Measurements from ENCODE around the gene PPARA. TPM values are rescaled to one million over a fixed set of nuclear protein-coding genes. Genes with fewer than 3 reads are reported as not detected.

Gene PPARA
- polyA plus RNA-seq, 1 donor from 2014 or later, result 7.1 TPM

GRCh38 chr22:46109474-46110003 lies 40.8 kb upstream of the PPARA start:
- Mint-ChIP-seq H3K27ac (no peak overlapping the region), H3K9me3 (no peaks in the 10 kb centered on the region), H3K36me3 (no peaks in the 10 kb centered on the region), H3K4me1 (peaks cover 0 to 1% (median 0%) of the 10 kb centered on the region in 3 donors), H3K4me3 (no peak overlapping the region), H3K27me3 (no peaks in the 10 kb centered on the region)

GRCh38 chr22:46110215-46110614 lies 40.1 kb upstream of the PPARA start:
- Mint-ChIP-seq H3K27me3 (no peaks in the 10 kb centered on the region), H3K9me3 (no peaks in the 10 kb centered on the region), H3K4me1 (peaks cover 0 to 1% (median 0%) of the 10 kb centered on the region in 3 donors), H3K36me3 (no peaks in the 10 kb centered on the region), H3K27ac (no peak overlapping the region), H3K4me3 (no peak overlapping the region)

- no peak overlapping the region for H3K27ac Mint-ChIP-seq
- H3K4me1 Mint-ChIP-seq, result peaks cover 0 to 1% (median 0%) of the 10 kb centered on the region in 3 donors
- H3K27me3 Mint-ChIP-seq, result no peaks in the 10 kb centered on the region
- H3K9me3 Mint-ChIP-seq, result no peaks in the 10 kb centered on the region
- H3K36me3 Mint-ChIP-seq, result no peaks in the 10 kb centered on the region
- no peak overlapping the region for H3K4me3 Mint-ChIP-seq
These were observed 38.5 kb upstream of the PPARA start for GRCh38 chr22:46111645-46112306.

DNA sequence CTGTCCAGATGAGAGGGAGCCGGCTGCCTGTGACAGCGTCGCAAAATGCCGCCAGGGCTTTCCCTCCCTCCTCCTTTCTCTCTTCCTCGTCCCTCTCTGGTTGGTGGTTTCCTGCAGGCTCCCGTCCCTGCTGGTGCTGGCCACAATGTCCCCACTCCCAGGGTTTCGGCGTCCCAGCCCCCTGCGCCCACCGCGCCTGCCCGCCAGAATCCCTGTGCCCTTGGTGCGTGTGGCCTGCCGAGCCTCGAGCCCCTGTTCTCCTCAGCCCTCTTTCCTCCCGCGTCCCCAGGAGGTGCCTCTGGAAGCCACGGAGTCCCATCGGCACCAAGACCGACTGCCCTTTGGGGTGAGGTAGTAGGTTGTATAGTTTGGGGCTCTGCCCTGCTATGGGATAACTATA lies 37.9 kb upstream of the PPARA start:
- Mint-ChIP-seq H3K36me3 (no peaks in the 10 kb centered on the region), H3K9me3 (no peaks in the 10 kb centered on the region), H3K27me3 (no peaks in the 10 kb centered on the region), H3K27ac (peak overlapping the region in 1 of 3 donors; percentile 77), H3K4me1 (peaks cover 0 to 1% (median 0%) of the 10 kb centered on the region in 3 donors), H3K4me3 (no peak overlapping the region)

- Mint-ChIP-seq H3K4me1 (peaks cover 0 to 1% (median 0%) of the 10 kb centered on the region in 3 donors), H3K27ac (no peak overlapping the region), H3K36me3 (no peaks in the 10 kb centered on the region), H3K27me3 (no peaks in the 10 kb centered on the region), H3K4me3 (no peak overlapping the region), H3K9me3 (no peaks in the 10 kb centered on the region)
These were observed 37.0 kb upstream of the PPARA start for GRCh38 chr22:46113110-46113909.

DNA sequence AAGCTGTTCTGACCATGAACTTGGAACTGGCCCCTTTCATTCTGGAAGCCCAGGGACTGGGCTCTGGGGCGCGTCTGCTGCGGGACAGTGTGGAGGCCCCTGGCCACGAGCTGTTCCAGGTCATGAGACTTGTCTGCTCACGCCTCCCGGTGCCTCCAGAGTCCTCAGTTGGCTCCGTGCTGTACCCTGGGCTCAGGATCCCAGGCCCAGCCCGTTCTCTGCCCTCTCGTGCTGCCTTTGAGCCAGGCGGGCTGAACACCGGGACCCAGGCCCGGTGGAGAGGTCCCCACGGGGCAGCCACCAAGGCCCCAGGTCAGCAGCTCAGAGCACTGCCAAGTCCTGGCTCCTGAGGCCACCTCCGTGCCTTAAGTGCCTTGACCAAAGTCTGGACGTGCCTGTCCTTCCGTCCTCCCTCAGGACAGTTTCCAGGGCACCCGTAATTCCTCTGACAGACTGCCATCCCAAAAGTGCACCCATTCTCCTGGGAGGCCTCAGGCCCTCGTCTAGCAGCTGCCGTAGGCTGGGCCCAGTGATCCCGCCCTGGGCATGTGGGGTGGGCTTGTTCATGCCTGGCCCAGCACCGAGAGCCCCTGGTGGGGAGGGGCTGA lies 36.3 kb upstream of the PPARA start:
- no peak overlapping the region for H3K27ac Mint-ChIP-seq
- no peak overlapping the region for H3K4me3 Mint-ChIP-seq
- H3K9me3 Mint-ChIP-seq, result no peaks in the 10 kb centered on the region
- no peaks in the 10 kb centered on the region for H3K36me3 Mint-ChIP-seq
- no peaks in the 10 kb centered on the region for H3K4me1 Mint-ChIP-seq
- no peaks in the 10 kb centered on the region for H3K27me3 Mint-ChIP-seq

GRCh38 chr22:46114518-46115387 lies 35.6 kb upstream of the PPARA start:
- Mint-ChIP-seq H3K4me3 (no peak overlapping the region), H3K9me3 (no peaks in the 10 kb centered on the region), H3K4me1 (no peaks in the 10 kb centered on the region), H3K27me3 (no peaks in the 10 kb centered on the region), H3K36me3 (no peaks in the 10 kb centered on the region), H3K27ac (peak overlapping the region in 1 of 3 donors; percentile 80)

DNA sequence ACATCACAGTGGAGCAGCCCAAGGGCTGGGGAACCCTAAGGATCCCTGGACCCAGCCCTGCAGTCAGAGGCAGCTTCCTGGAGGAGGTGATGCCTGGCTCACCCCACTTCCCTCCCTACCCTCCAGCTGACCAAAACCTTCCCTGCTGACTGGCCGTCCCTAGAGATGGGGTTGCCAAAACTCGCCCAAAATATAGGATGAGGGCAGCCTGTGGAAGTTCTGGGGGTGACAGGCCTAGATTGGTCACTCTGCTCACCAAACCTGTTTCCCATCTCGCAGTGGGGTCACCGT lies 35.0 kb upstream of the PPARA start:
- Mint-ChIP-seq H3K27ac (no peak overlapping the region), H3K4me1 (no peaks in the 10 kb centered on the region), H3K4me3 (no peak overlapping the region), H3K27me3 (no peaks in the 10 kb centered on the region), H3K36me3 (no peaks in the 10 kb centered on the region), H3K9me3 (no peaks in the 10 kb centered on the region)

- no peaks in the 10 kb centered on the region for H3K9me3 Mint-ChIP-seq
- no peaks in the 10 kb centered on the region for H3K36me3 Mint-ChIP-seq
- H3K27me3 Mint-ChIP-seq, result no peaks in the 10 kb centered on the region
- H3K27ac Mint-ChIP-seq, result no peak overlapping the region
- no peaks in the 10 kb centered on the region for H3K4me1 Mint-ChIP-seq
- no peak overlapping the region for H3K4me3 Mint-ChIP-seq
These were observed 34.4 kb upstream of the PPARA start for GRCh38 chr22:46115755-46116490.

- Mint-ChIP-seq H3K27ac (no peak overlapping the region), H3K9me3 (no peaks in the 10 kb centered on the region), H3K4me3 (no peak overlapping the region)
These were observed 33.8 kb upstream of the PPARA start for GRCh38 chr22:46116491-46116958.

GRCh38 chr22:46117206-46118199 lies 32.8 kb upstream of the PPARA start:
- H3K27me3 Mint-ChIP-seq, result no peaks in the 10 kb centered on the region
- H3K9me3 Mint-ChIP-seq, result no peaks in the 10 kb centered on the region
- H3K36me3 Mint-ChIP-seq, result no peaks in the 10 kb centered on the region
- no peak overlapping the region for H3K27ac Mint-ChIP-seq
- H3K4me3 Mint-ChIP-seq, result no peak overlapping the region
- H3K4me1 Mint-ChIP-seq, result no peaks in the 10 kb centered on the region

More at GRCh38 chr22:46116491-46116958, 33.8 kb upstream of the PPARA start:
- H3K36me3 Mint-ChIP-seq, result no peaks in the 10 kb centered on the region
- no peaks in the 10 kb centered on the region for H3K27me3 Mint-ChIP-seq
- H3K4me1 Mint-ChIP-seq, result no peaks in the 10 kb centered on the region

DNA sequence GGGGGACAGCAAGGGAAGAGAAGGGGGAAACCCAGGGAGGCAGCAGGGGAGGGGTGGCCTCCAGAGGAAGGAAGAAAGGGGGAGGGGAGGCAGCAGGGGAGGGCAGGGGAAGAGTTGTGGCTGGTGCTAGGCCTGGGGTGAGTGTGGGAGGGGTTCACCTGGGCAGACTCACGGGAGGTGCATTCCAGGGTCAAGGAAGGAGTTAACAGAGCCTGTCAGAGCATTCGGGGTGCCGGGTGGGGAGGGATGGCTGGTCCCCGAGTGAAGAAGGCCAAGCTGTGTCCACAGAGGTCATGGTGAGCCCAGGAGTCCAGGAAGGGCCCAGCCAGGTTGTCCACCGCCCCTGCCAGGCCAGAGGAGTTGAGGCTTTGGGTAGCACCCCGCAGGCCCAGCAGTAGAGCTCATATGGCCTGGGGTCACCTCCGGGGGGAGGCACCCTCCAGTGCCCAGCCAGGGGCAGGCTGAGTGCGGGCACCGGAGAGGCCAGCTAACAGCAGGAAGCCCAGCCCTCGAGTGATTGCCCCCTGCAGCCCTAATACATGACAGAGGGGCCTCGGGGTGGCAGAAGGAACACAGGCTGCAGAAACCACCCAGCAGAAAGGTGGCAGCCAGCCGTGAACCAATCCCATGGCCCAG lies 31.1 kb upstream of the PPARA start:
- H3K27ac Mint-ChIP-seq, result no peak overlapping the region
- no peaks in the 10 kb centered on the region for H3K4me1 Mint-ChIP-seq
- H3K27me3 Mint-ChIP-seq, result no peaks in the 10 kb centered on the region
- H3K9me3 Mint-ChIP-seq, result no peaks in the 10 kb centered on the region
- H3K4me3 Mint-ChIP-seq, result no peak overlapping the region
- H3K36me3 Mint-ChIP-seq, result no peaks in the 10 kb centered on the region

All from IgD-negative memory B cell (primary cell).